ENCODE data around the gene TNFRSF12A. TPM values are rescaled to one million over a fixed set of nuclear protein-coding genes. Genes with fewer than 3 reads are reported as not detected.

TNFRSF12A gene
- total RNA-seq, 1 experiment from 2014 or later = 147 TPM

- Histone ChIP-seq H3K9ac (ENCODE audit: extremely low read depth, insufficient read length, low read length) (no peak overlapping the region), H3K27ac (ENCODE audit: insufficient read length, low read depth, low read length) (no peak overlapping the region), H3K14ac (ENCODE audit: insufficient read depth, low read length) (no peak overlapping the region), H2BK12ac (ENCODE audit: insufficient read length, low read depth, low read length) (no peak overlapping the region), H3K4me1 (ENCODE audit: insufficient read depth, low read length) (no peaks in the 10 kb centered on the region), H4K20me1 (ENCODE audit: control insufficient read depth, insufficient read depth, insufficient read length) (peaks cover 3% of the 10 kb centered on the region), H2BK120ac (ENCODE audit: low read depth, low read length, poor library complexity, severe bottlenecking) (no peak overlapping the region), H3T11ph (ENCODE audit: low read length) (no peak overlapping the region), H3K4ac (ENCODE audit: low read depth, low read length) (no peak overlapping the region), H3K79me2 (ENCODE audit: insufficient read depth, low read length) (no peaks in the 10 kb centered on the region), H2BK15ac (ENCODE audit: low read depth, low read length) (no peak overlapping the region), H3K4me2 (ENCODE audit: insufficient read depth, insufficient read length, low read length) (no peak overlapping the region), H3K23ac (ENCODE audit: insufficient read length, low read depth, low read length) (no peak overlapping the region), H3K9me3 (ENCODE audit: control insufficient read depth, low read depth, low read length) (no peaks in the 10 kb centered on the region), H2BK20ac (ENCODE audit: low read depth, low read length, poor library complexity, severe bottlenecking) (no peak overlapping the region), H4K8ac (replicated peaks; ENCODE audit: insufficient read length, low read depth, low read length) (no peak overlapping the region), H2AK5ac (ENCODE audit: insufficient read length, low read length) (no peak overlapping the region), H4K5ac (ENCODE audit: insufficient read length, low read depth, low read length) (no peak overlapping the region), H4K91ac (ENCODE audit: insufficient read length, low read depth, low read length) (no peak overlapping the region), H3K18ac (ENCODE audit: insufficient read length, low read depth, low read length) (no peak overlapping the region), H3K23me2 (ENCODE audit: insufficient read length, low read depth, low read length, poor library complexity, severe bottlenecking) (peaks cover 7% of the 10 kb centered on the region), H3K79me1 (ENCODE audit: insufficient read depth, low read depth, low read length, poor library complexity, severe bottlenecking) (no peaks in the 10 kb centered on the region), H2BK5ac (ENCODE audit: insufficient read length, low read length) (no peak overlapping the region), H3K56ac (ENCODE audit: insufficient read length, low read depth, low read length) (no peak overlapping the region), H3K27me3 (ENCODE audit: insufficient read depth, low read length) (no peaks in the 10 kb centered on the region), H2AFZ (ENCODE audit: low read length) (no peak overlapping the region)
- no peak for TF ChIP-seq CTCF (conservative IDR thresholded peaks at IDR 0.05)
- no peak overlapping the region; a peak in 1 of 5 replicates for H3K4me3 Mint-ChIP-seq
- no peaks in the 10 kb centered on the region for H3K9me3 Mint-ChIP-seq
- no peak for DNase-seq
- peaks cover 20 to 36% of the 10 kb centered on the region in 2 experiments for H3K4me1 Mint-ChIP-seq
- H3K36me3 Mint-ChIP-seq (ENCODE audit: insufficient read depth in 1 of 3, low read depth in 3 of 3) = peaks cover 3 to 14% (median 14%) of the 10 kb centered on the region in 3 experiments; a peak in 6 of 7 replicates
- no CpG with 5 or more reads among the region's 7 CpGs for WGBS (ENCODE audit: extremely low coverage, insufficient read length, low lambda C conversion rate)
- H3K27ac Mint-ChIP-seq = peak overlapping the region in 1 of 3 experiments; percentile 2; a peak in 2 of 7 replicates
- H3K27me3 Mint-ChIP-seq (ENCODE audit: low read depth) = peaks cover 29% of the 10 kb centered on the region
These were observed 12.5 kb downstream of the TNFRSF12A start for GRCh38 chr16:3032624-3033023.

Data from H9 (cell line).